ENCODE results near the gene IFIT2. TPM values are rescaled to one million over a fixed set of nuclear protein-coding genes. Genes with fewer than 3 reads are reported as not detected.
"Not testable (repeated sequence)": the region's sequence is repeated elsewhere in the genome, so short reads cannot be mapped to it uniquely, and the experiment has no call there.

Gene IFIT2
- total RNA-seq, 1 donor from 2014 or later: 7.0 TPM

DNA sequence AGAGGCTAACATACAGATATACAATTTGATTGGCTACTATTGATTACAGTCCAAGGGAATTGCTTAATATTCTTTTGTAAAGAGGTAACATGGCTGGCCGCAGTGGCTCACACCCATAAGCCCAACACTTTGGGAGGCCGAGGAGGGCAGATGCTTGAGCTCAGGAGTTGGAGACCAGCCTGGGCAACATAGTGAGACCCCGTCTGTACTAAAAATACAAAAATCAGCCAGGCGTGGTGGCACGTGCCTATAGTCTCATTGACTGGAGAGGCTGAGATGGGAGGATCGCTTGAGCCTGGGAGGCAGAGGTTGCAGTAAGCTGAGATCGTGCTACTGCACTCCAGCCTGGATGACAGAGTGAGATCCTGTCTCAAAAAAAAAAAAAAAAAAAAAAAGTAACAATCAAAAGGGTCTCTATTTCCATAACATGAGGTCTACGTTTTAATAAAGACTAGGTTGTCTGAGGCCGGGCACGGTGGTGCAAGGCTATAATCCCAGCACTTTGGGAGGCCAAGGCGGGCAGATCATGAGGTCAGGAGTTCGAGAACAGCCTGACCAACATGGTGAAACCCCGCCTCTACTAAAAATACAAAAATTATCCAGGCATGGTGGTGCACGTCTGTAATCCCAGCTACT is 29.8 kb downstream of the IFIT2 start:
- DNase-seq; intact Hi-C loops (cut with micrococcal nuclease); ATAC-seq: not testable (repeated sequence)

DNA sequence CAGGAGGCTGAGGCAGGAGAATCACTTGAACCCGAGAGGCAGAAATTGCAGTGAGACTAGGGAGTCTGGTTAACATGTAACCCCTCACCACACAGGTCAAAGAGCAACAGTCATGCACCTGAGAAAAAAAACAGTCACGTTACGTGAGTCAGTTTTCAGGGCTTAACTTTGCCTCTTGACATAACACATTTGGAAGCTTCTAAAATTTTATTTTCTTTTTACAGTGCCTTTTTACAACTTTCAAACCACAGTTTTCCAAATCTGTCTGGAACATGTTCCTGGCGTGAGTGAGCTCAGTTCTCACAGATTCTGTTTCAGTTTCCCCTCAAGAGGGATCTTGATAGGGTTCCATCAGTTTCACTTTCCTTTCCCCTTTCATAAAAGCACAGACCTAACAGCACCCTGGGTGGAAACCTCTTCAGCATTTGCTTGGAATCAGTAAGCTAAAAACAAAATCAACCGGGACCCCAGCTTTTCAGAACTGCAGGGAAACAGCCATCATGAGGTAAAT is 30.3 kb downstream of the IFIT2 start:
- ATAC-seq (peak; percentile 68), DNase-seq (no peak)

DNA sequence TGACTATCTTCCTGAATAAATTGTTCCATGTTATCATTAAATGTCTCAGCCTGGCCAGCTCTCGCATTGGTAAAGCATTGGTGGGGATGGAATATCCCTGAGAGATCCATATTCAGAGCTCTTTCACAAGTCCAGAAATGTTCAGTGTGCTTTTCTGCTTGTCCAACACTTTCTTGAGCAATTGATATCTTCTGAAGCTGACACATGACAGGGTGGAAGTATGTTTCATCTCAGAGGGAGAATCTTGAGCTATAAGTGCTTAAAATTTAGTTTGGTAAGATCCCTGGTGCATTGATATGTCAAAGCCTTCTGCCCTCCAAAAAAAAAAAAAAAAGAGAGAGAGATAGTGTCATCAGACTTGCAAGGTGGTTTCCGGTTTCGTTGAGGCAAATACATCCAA is 33.4 kb downstream of the IFIT2 start:
- no peak for DNase-seq
- intact Hi-C loops (cut with micrococcal nuclease): no loop called here
- ATAC-seq: no peak

More for the DNA sequence above, 30.3 kb downstream of the IFIT2 start:
- intact Hi-C loops (cut with micrococcal nuclease): no loop called here

- no peak for ATAC-seq
- intact Hi-C loops (cut with micrococcal nuclease): no loop called here
- no peak for DNase-seq
Measured at GRCh38 chr10:89336241-89336640, 34.4 kb downstream of the IFIT2 start.

- ATAC-seq (no peak), DNase-seq (no peak)
- intact Hi-C loops (cut with micrococcal nuclease): no loop called here
Measured at GRCh38 chr10:89337484-89337883, 35.6 kb downstream of the IFIT2 start.

- intact Hi-C loops (cut with micrococcal nuclease): no loop called here
- DNase-seq (no peak), ATAC-seq (no peak)
Measured at GRCh38 chr10:89338713-89339112, 36.9 kb downstream of the IFIT2 start.

DNA sequence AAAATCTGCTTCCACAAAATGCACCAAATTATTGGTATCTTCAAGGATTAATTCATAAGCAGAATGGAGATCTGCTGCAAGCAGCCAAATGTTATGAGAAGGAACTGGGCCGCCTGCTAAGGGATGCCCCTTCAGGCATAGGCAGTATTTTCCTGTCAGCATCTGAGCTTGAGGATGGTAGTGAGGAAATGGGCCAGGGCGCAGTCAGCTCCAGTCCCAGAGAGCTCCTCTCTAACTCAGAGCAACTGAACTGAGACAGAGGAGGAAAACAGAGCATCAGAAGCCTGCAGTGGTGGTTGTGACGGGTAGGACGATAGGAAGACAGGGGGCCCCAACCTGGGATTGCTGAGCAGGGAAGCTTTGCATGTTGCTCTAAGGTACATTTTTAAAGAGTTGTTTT is 38.0 kb downstream of the IFIT2 start:
- ATAC-seq: no peak
- intact Hi-C loops (cut with micrococcal nuclease): no loop called here
- DNase-seq: no peak

DNA sequence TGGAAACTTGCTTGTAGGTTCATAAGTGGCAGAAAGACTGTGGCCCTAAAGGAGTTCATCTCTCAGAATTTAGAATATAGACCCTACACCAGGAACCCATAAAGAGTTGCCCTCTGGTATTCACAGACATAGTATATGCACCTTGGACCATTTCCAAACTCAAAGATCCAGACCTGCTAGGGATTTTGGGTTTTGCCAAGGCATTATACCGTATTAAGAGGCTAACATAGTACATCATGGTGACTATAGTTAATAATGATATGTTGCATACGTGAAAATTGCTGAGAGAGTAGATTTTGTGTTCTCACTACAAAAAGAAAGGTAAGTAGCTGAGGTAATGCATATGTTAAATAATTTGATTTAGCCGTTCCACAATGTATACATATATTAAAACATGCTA is 39.8 kb downstream of the IFIT2 start:
- DNase-seq: no peak
- no peak for ATAC-seq
- intact Hi-C loops (cut with micrococcal nuclease): no loop called here

DNA sequence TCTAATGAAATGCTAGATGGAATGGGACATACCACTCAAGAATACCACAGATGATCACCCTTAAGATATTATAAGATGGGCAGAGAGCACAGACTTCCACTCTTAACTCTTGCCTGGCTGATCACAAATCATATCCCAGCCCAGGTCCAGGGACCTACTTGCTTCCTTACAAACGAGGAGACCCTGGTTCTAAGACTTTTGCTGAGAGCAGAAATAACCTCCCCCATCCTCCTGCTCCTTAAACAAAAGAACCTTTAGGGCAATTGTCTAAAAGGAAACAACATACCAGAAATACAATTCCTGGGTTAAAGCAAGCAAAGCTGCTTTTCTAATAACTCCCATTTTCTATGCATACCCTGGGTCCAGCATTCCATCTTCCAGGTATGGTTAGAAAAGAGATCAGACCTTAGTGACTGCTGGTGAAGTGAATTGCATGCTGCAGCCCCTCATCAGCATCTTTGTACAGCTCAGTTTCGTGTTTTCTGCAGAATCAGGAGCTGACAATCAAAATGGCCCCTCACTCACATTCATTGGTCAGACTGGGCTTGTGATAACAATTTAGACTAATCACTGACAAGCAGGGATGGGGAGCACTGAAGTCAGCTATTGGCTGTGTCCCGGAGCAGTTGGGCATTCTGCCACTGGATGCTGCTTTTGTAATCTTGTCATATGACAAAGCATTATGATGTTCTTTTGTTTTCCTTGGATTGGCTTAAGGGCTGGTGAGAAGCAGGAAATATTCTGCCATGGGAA is 40.5 kb downstream of the IFIT2 start:
- ATAC-seq (peak; percentile 47), DNase-seq (peak; percentile 56)
- intact Hi-C loops (cut with micrococcal nuclease): no loop called here

DNA sequence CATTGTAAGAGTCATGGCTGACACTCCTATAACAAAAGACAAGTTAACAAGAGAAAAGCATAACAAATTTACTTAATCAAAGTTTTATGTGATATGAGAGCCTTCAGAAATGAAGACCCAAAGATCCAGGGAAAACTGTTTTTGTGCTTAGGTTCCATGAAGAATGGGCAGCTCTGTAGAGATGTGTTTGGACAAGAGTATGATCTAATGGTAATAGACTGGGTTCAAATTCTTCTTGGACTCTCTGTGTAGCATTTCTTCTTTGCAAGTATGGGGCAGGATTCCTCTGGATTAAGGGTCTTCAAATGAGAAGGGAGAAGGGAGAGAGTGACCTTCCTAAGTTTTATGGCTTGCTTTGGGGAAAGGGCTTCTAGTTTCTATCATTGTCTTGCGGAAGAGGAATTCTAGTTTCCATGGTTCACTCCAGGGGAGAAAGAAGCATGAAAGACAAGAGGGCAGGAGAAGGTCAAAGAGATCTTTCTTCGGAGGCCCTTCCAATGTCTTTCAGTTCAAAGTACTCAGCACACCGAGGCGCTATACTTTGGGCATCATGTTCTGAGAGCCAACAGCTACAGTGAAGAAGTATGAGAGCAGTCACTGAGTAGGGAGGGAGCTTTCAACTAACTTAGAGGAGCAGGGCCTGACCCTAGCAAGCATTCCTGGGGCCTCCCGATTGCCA is 41.4 kb downstream of the IFIT2 start:
- no peak for ATAC-seq
- intact Hi-C loops (cut with micrococcal nuclease): no loop called here
- no peak for DNase-seq

DNA sequence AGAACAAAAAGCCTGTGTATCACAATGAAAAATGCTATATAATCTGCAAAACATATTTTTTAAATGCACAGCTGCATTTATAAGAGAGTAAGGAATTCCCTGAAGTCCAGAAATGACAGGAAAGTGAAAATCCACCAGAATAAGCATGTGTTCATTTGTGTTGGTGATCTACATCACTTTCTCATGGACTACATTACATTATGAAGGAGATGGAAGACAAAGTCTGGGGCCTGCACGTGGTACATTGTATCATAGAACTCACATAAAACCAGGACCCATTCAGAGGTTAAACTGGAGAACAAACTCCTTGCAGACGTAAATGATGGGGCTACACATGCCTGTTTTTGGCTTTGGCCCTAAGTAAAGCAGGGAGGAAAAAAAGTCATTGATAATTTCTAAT is 42.3 kb downstream of the IFIT2 start:
- intact Hi-C loops (cut with micrococcal nuclease): no loop called here
- ATAC-seq (no peak), DNase-seq (no peak)

DNA sequence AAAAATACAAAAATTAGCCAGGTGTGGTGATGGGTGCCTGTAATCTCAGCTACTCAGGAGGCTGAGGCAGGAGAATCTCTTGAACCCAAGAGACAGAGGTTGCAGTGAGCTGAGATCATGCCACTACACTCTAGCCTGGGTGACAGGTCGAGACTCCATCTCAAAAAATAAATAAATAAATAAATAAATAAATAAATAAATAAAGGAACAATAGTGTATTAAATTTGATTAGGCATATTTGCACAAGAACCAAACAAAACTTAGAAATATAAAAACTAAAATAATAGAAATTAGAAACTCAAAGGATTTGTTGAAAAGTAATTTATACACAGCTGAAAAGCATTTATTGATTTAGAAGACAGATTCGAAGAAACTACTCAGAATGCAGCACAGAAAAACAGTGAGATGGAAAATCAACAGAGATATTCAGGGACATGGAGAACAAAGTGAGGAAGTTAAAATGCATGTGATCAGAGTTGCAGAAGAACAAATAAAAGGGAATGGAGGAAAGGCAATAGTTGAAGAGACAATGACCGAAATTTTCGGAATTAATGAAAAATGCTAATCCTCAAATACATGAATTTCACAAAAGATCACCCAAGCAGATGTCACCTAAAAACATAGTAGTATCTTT is 43.6 kb downstream of the IFIT2 start:
- DNase-seq: no peak
- no peak for ATAC-seq
- intact Hi-C loops (cut with micrococcal nuclease): no loop called here

GRCh38 chr10:89346405-89347254 is 44.8 kb downstream of the IFIT2 start:
- peak; percentile 33 for ATAC-seq
- DNase-seq: no peak
- intact Hi-C loops (cut with micrococcal nuclease): no loop called here

DNA sequence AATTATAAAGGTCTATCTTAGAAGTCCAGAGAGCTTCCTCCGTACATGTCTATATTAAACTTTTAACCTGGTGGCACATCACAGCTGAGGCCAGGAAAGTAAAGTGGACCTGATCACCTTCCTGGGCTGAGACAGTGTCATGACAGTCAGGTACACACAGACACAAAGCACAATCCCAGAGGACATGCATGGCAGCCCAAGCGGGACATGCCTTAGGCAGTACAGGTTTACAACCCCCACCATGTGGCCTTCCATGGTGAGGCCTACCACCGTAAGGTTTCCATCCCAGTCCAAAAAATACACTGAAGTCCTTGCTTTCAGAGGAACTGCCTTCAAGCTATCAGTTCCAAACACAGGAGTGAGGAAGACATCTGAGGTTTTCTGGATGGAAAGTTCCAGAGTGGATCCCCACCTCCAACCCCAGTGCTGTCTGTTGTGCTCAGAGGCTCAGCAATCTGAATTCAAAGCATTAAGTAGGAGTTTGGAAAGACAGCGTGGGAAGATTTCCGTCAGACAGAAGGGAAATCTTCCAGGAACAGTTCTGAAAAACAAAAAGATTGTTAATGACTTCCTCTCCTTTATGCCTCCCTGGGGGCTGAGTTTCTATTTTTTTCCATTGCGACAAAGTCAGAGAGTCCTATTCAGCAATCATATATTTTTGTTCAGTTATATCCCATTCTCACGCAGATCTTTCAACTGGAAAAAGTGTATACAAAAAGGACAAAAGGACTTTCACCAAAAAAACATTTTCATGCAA is 46.0 kb downstream of the IFIT2 start:
- DNase-seq (no peak), ATAC-seq (peak; percentile 24)
- intact Hi-C loops (cut with micrococcal nuclease): loop anchor here (2.0 kb wide), 1 partner anchor 19 kb away; no protein-coding TSS in a partner anchor

DNA sequence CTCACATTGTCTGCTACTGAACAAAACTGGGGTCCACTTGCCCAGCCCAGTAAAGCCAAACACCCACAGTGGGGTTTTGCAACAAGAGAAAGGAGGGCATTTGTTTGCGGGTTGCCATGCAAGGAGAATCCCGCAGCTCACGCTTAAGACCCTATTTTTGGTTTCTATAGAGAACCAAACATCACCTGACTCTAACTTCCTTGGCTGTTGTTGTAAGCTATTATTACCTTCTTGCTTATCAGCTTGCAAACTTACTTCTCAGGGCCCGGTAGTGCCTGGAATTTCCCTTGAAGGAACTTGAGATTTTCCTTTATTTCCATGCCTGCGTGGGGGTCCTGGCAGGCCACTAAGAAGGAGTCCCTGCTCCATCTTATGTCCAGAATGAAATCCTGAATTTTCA is 46.6 kb downstream of the IFIT2 start:
- ATAC-seq: no peak
- intact Hi-C loops (cut with micrococcal nuclease): loop anchor here (2.0 kb wide), 1 partner anchor 20 kb away; no protein-coding TSS in a partner anchor

GRCh38 chr10:89348975-89349374 is 47.1 kb downstream of the IFIT2 start:
- intact Hi-C loops (cut with micrococcal nuclease): loop anchor here (2.0 kb wide), 1 partner anchor 20 kb away; no protein-coding TSS in a partner anchor
- no peak for ATAC-seq

More for the DNA sequence above, 46.6 kb downstream of the IFIT2 start:
- no peak for DNase-seq

GRCh38 chr10:89350631-89351315 is 48.9 kb downstream of the IFIT2 start:
- DNase-seq (peak; percentile 53), ATAC-seq (peak; percentile 70)
- intact Hi-C loops (cut with micrococcal nuclease): not testable (repeated sequence)

More at GRCh38 chr10:89348975-89349374, 47.1 kb downstream of the IFIT2 start:
- DNase-seq: no peak

All from left ventricle myocardium superior (tissue), 1 donor.